GM18951 (cell line): ENCODE measurements around the gene UBE2L6.
A peak's percentile ranks its signal among the peaks of the same experiment; 100 is the strongest.

ENCODE experiments used
- POLR2A ChIP-seq: IDR thresholded peaks from 4 replicates; pipeline ENCODE4 v1.6.1; 2011; ENCODE audit warnings: mild to moderate bottlenecking; ENCODE audit not compliant: insufficient read length, insufficient read depth; ENCODE audit errors: extremely low read depth
- in situ Hi-C: fragments of 300-500 bp; cut with MboI; formaldehyde crosslinking; loops from one replicate; pipeline ENCODE4 v1.12.0; 2022; ENCODE audit warnings: low sequenced_read_pairs, mixed read lengths, inconsistent platforms; ENCODE audit not compliant: unreplicated experiment

UBE2L6 gene

GRCh38 chr11:57530596-57531507, 36.6 kb downstream of the UBE2L6 start, which contains the start of gene TIMM10:
TSS of gene TIMM10 (minus strand) at chr11:57530754. CDS start at chr11:57530189, 565 bp downstream.
- in situ Hi-C loops: no loop called here
- TF ChIP-seq POLR2A: peak; percentile 72

DNA sequence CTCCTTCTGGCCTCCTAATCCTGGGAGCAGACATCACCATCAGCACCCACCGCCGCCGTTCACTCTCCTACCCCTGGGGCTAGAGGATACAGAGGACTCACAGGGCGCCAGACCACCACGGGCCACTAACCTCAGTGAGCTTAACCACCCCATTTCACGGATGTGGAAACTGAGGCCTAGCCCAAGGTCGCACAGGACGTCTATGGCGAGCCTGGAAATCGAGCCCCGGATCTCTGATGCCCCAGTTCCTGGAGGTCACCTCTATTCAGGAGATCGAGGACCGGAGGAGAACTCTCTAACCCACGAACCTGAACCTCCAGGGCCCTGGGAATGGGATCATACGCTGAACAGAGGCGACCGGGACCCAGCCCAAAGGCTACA, 37.3 kb downstream of the UBE2L6 start:
- TF ChIP-seq POLR2A: no peak
- in situ Hi-C loops: no loop called here

GRCh38 chr11:57529012-57529411, 38.5 kb downstream of the UBE2L6 start:
- in situ Hi-C loops: loop anchor here (5.0 kb wide), 1 partner anchor 37 kb away; no protein-coding TSS in a partner anchor
- no peak for TF ChIP-seq POLR2A

- no peak for TF ChIP-seq POLR2A
- in situ Hi-C loops: loop anchor here (5.0 kb wide), 1 partner anchor 35 kb away; no protein-coding TSS in a partner anchor
Observed at GRCh38 chr11:57527056-57527631, 40.3 kb downstream of the UBE2L6 start.

GRCh38 chr11:57523419-57523818, 44.1 kb downstream of the UBE2L6 start:
- no peak for TF ChIP-seq POLR2A
- in situ Hi-C loops: no loop called here

DNA sequence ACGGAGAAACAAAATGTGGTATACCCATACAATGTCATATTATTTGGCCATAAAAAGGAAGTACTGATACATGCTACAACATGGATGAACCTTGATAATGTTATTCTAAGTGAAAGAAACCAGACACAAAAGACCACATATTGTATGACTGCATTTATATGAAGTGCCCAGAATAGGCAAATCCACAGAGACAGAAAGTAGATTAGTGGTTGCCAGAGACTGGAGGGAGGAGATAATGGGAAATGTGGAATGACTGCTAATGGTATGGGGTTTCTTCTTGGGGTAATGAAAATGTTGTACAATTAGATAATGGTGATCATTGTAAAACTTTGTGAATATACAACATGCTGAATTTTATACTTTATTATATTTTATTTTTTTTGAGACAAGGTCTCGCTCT, 46.4 kb downstream of the UBE2L6 start:
- in situ Hi-C loops: no loop called here

GRCh38 chr11:57516061-57516443, 51.4 kb downstream of the UBE2L6 start:
- in situ Hi-C loops: no loop called here

More for the DNA sequence above, 46.4 kb downstream of the UBE2L6 start:
- no peak for TF ChIP-seq POLR2A

DNA sequence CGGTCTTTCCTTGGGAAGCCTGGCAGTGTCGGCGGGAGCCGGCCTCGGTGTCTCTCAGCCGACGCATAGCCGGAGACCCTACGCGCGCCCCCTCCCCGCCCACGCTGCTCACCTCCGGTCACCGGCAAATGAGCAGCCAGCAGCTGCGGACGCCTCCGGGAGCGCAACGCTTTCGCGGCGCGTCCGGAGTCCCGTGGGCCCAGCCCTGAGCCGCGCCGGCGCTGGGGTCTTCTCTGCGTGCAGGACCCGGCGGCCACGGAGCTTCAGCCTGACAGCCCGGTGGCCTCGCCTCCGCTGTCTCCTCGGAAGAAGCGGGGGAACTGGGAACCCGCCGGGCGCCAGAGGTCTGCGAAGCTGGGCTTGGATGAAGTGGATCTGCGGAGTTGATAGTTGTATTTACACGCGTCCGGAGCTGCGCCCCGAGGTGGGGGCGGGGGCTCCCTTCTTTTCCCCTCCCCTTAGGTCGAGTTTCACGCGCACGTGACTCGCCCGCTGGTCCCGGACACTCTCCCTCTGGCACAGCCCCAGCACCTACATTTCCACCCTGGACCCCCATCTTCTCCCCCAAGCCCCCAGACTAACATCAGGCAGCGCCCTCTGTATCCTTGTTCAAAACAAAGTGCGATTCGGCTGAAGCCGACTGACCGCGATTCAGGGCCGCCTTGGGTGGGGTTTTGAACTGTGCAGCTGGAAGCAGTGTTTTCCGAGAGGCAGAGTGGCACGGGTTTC, 52.0 kb downstream of the UBE2L6 start, which contains the start of gene SLC43A1:
Gene SLC43A1, minus strand, starts transcription at position 371 of the 729 bp plus-strand sequence. CDS start 1,591 bp downstream, outside the sequence.
- peak; percentile 47 for TF ChIP-seq POLR2A
- in situ Hi-C loops: no loop called here

More at GRCh38 chr11:57516061-57516443, 51.4 kb downstream of the UBE2L6 start:
- TF ChIP-seq POLR2A: no peak

DNA sequence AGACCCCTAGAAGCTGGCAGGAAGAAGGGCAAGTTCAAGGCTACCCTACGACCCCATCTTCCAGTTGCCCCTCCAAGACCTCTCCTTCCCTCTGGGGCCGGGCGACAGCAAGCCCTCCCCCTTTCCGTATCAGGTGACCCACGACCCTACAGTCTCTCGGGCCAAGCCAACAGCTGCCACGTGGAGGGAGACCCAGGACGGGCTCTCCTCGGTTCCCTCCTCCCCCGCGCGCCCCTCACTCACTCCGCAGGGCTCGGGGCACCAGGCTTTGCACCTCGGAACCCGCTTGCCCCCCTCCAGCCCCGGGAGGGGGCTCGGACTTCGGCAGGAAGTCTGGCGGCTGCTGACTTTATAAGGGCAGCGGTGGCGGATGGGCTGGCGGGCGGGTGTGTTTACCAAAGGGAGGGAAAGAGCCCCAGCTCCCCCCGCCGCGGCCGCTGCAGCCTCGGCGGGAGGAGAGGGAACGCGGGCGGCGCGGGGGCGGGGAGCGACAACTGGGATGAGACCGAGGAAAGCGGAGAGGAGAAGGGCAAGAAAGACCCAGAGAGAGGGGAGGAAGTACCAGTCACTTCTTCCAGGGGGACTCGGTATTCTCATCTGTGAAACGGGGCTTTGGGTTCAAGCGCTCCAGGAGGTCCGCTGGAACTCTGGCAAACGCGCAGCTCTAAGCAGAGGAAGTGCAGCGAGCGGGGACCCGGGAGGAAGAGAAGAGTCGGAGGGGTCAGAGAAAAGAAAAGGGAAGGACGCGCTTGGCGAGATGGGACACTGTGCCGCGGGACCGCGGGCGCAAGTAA, 52.7 kb downstream of the UBE2L6 start:
- in situ Hi-C loops: no loop called here
- TF ChIP-seq POLR2A: peak; percentile 54

GRCh38 chr11:57513911-57514537, 53.4 kb downstream of the UBE2L6 start:
- in situ Hi-C loops: no loop called here
- TF ChIP-seq POLR2A: no peak

- TF ChIP-seq POLR2A: no peak
- in situ Hi-C loops: no loop called here
Observed at GRCh38 chr11:57513452-57513795, 54.0 kb downstream of the UBE2L6 start.
